Trophoblast cell (in vitro differentiated cells and primary cell): ENCODE data around the gene SERPINE3.

Source experiments
- DNase-seq, 2 donors: peaks; one replicate each; pipeline ENCODE4 v3.0.0-alpha.2; 2016
- H2AFZ ChIP-seq: 2 replicates; pipeline ENCODE4 v1.6.1; 2013; ENCODE audit warnings: low read length, moderate library complexity, mild to moderate bottlenecking; ENCODE audit not compliant: insufficient read depth, poor library complexity
- H2AK5ac ChIP-seq: 2 replicates; pipeline ENCODE4 v1.6.1; 2013; ENCODE audit warnings: mild to moderate bottlenecking, low read length
- H2BK120ac ChIP-seq: 2 replicates; pipeline ENCODE4 v1.6.1; 2013; ENCODE audit warnings: low read length, mild to moderate bottlenecking, moderate library complexity; ENCODE audit not compliant: insufficient read depth, poor library complexity
- H2BK12ac ChIP-seq: 2 replicates; pipeline ENCODE4 v1.6.1; 2013; ENCODE audit warnings: mild to moderate bottlenecking, low read length, moderate library complexity
- H2BK5ac ChIP-seq: 2 replicates; pipeline ENCODE4 v1.6.1; 2013; ENCODE audit warnings: low read length, low read depth, moderate library complexity, mild to moderate bottlenecking; ENCODE audit not compliant: poor library complexity
- H3K14ac ChIP-seq: 2 replicates; pipeline ENCODE4 v1.6.1; 2013; ENCODE audit warnings: mild to moderate bottlenecking, low read length
- H3K18ac ChIP-seq: 2 replicates; pipeline ENCODE4 v1.6.1; 2013; ENCODE audit warnings: mild to moderate bottlenecking, low read length
- H3K23ac ChIP-seq: 2 replicates; pipeline ENCODE4 v1.6.1; 2013; ENCODE audit warnings: low read length
- H3K27ac ChIP-seq: 2 replicates; pipeline ENCODE4 v1.5.1; 2013; ENCODE audit warnings: low read depth, mild to moderate bottlenecking, inconsistent platforms, low read length, moderate library complexity
- H3K27me3 ChIP-seq: 2 replicates; pipeline ENCODE4 v1.6.1; 2013; ENCODE audit warnings: inconsistent platforms, mild to moderate bottlenecking, low read length, moderate library complexity; ENCODE audit not compliant: insufficient read depth
- H3K36me3 ChIP-seq, 2 experiments: 1 replicate in 1 of 2; 2 replicates in 1 of 2; pipeline ENCODE4 v1.6.1; 2013; ENCODE audit warnings: low read length in 2 of 2, mild to moderate bottlenecking in 2 of 2, moderate library complexity in 1 of 2; ENCODE audit not compliant: insufficient read depth in 2 of 2, control insufficient read depth in 1 of 2
- H3K4ac ChIP-seq: 2 replicates; pipeline ENCODE4 v1.6.1; 2013; ENCODE audit warnings: low read depth, mild to moderate bottlenecking, low read length, moderate library complexity
- H3K4me1 ChIP-seq, 2 experiments: 1 replicate in 1 of 2; 2 replicates in 1 of 2; pipeline ENCODE4 v1.6.1; 2013; ENCODE audit warnings: low read length in 2 of 2, mild to moderate bottlenecking in 2 of 2, moderate library complexity in 1 of 2; ENCODE audit not compliant: insufficient read depth in 2 of 2, control insufficient read depth in 1 of 2
- H3K4me2 ChIP-seq: 2 replicates; pipeline ENCODE4 v1.6.1; 2013; ENCODE audit warnings: inconsistent platforms, mild to moderate bottlenecking, low read length, moderate library complexity
- H3K4me3 ChIP-seq: 2 replicates; pipeline ENCODE4 v1.5.1; 2013; ENCODE audit warnings: mild to moderate bottlenecking, low read depth, low read length, inconsistent platforms
- H3K79me1 ChIP-seq: one replicate; pipeline ENCODE4 v1.6.1; 2013; ENCODE audit warnings: low read length
- H3K79me2 ChIP-seq: 2 replicates; pipeline ENCODE4 v1.6.1; 2013; ENCODE audit warnings: low read length, mild to moderate bottlenecking; ENCODE audit not compliant: control insufficient read depth, insufficient read depth, poor library complexity
- H3K9ac ChIP-seq: 2 replicates; pipeline ENCODE4 v1.6.1; 2013; ENCODE audit warnings: mild to moderate bottlenecking, low read length
- H3K9me3 ChIP-seq: 2 replicates; pipeline ENCODE4 v1.6.1; 2013; ENCODE audit warnings: low read depth, mild to moderate bottlenecking, control low read depth, inconsistent platforms, low read length; ENCODE audit not compliant: insufficient read depth
- H4K12ac ChIP-seq: 2 replicates; pipeline ENCODE4 v1.6.1; 2013; ENCODE audit warnings: low read depth, mild to moderate bottlenecking, low read length, moderate library complexity
- H4K8ac ChIP-seq: 2 replicates; pipeline ENCODE4 v1.6.1; 2013; ENCODE audit warnings: low read depth, mild to moderate bottlenecking, low read length, moderate library complexity
- H4K91ac ChIP-seq: one replicate; pipeline ENCODE4 v1.6.1; 2013; ENCODE audit warnings: low read depth, mild to moderate bottlenecking, low read length, moderate library complexity
- whole genome bisulfite sequencing: extraction: QIAGEN DNeasy Blood & Tissue Kit; methylation state at CpG from one replicate; pipeline ENCODE4 v1.1.7; 2013; ENCODE audit warnings: missing lambda C conversion rate; ENCODE audit not compliant: insufficient read length, insufficient coverage; ENCODE audit errors: extremely low coverage; 5-methylcytosine and 5-hydroxymethylcytosine counted together

The SERPINE3 gene

GRCh38 chr13:51326777-51327176, 12.7 kb upstream of the SERPINE3 start:
- no CpG with 5 or more reads among the region's 2 CpGs for WGBS
- Histone ChIP-seq H3K23ac (no peak overlapping the region), H3K4me1 (no peaks in the 10 kb centered on the region), H2AFZ (no peak overlapping the region), H3K27ac (no peak overlapping the region), H4K91ac (no peak overlapping the region), H3K79me2 (no peaks in the 10 kb centered on the region), H4K12ac (no peak overlapping the region), H3K4me2 (no peak overlapping the region), H3K4ac (no peak overlapping the region), H3K9me3 (no peaks in the 10 kb centered on the region), H2BK5ac (no peak overlapping the region), H3K18ac (no peak overlapping the region), H2BK12ac (no peak overlapping the region), H3K14ac (no peak overlapping the region), H3K4me3 (no peak overlapping the region), H4K8ac (no peak overlapping the region), H3K9ac (no peak overlapping the region), H3K36me3 (no peaks in the 10 kb centered on the region), H2BK120ac (no peak overlapping the region), H3K27me3 (no peaks in the 10 kb centered on the region), H3K79me1 (no peaks in the 10 kb centered on the region), H2AK5ac (no peak overlapping the region)
- DNase-seq = peak in 1 of 2 donors; percentile 31

GRCh38 chr13:51327961-51328360, 11.5 kb upstream of the SERPINE3 start:
- Histone ChIP-seq H3K36me3 (no peaks in the 10 kb centered on the region), H2BK5ac (no peak overlapping the region), H2BK120ac (no peak overlapping the region), H4K8ac (no peak overlapping the region), H4K91ac (no peak overlapping the region), H3K27ac (no peak overlapping the region), H3K18ac (no peak overlapping the region), H2BK12ac (no peak overlapping the region), H3K4ac (no peak overlapping the region), H3K79me1 (no peaks in the 10 kb centered on the region), H3K9ac (no peak overlapping the region), H4K12ac (no peak overlapping the region), H3K4me2 (no peak overlapping the region), H2AFZ (no peak overlapping the region), H3K4me1 (no peaks in the 10 kb centered on the region), H3K14ac (no peak overlapping the region), H3K23ac (no peak overlapping the region), H3K27me3 (no peaks in the 10 kb centered on the region), H2AK5ac (no peak overlapping the region), H3K9me3 (no peaks in the 10 kb centered on the region), H3K4me3 (no peak overlapping the region), H3K79me2 (no peaks in the 10 kb centered on the region)
- DNase-seq = no peak
- no CpG with 5 or more reads among the region's 2 CpGs for WGBS

- H3K23ac ChIP-seq = no peak overlapping the region
- no peak overlapping the region for H3K9ac ChIP-seq
- no peak overlapping the region for H2AK5ac ChIP-seq
- WGBS = no CpG with 5 or more reads among the region's 6 CpGs
- H3K18ac ChIP-seq = no peak overlapping the region
- no peak overlapping the region for H3K4me3 ChIP-seq
- H3K79me2 ChIP-seq = no peaks in the 10 kb centered on the region
- no peak overlapping the region for H2AFZ ChIP-seq
- no peaks in the 10 kb centered on the region for H3K79me1 ChIP-seq
- H3K9me3 ChIP-seq = no peaks in the 10 kb centered on the region
- H4K8ac ChIP-seq = no peak overlapping the region
- DNase-seq = no peak
- no peak overlapping the region for H3K4ac ChIP-seq
- H4K91ac ChIP-seq = no peak overlapping the region
- no peaks in the 10 kb centered on the region for H3K27me3 ChIP-seq
- H2BK12ac ChIP-seq = no peak overlapping the region
- H3K4me2 ChIP-seq = no peak overlapping the region
- no peak overlapping the region for H2BK5ac ChIP-seq
- no peak overlapping the region for H3K27ac ChIP-seq
- H3K4me1 ChIP-seq = no peaks in the 10 kb centered on the region
- H2BK120ac ChIP-seq = no peak overlapping the region
- H3K36me3 ChIP-seq = no peaks in the 10 kb centered on the region
- H3K14ac ChIP-seq = no peak overlapping the region
- no peak overlapping the region for H4K12ac ChIP-seq
These were observed 11.0 kb upstream of the SERPINE3 start for GRCh38 chr13:51328488-51328887.

- Histone ChIP-seq H4K12ac (no peak overlapping the region), H3K9ac (no peak overlapping the region), H3K9me3 (no peaks in the 10 kb centered on the region), H3K4me2 (no peak overlapping the region), H2BK120ac (no peak overlapping the region), H3K27me3 (no peaks in the 10 kb centered on the region), H3K79me2 (no peaks in the 10 kb centered on the region), H3K14ac (no peak overlapping the region), H3K36me3 (no peaks in the 10 kb centered on the region), H4K91ac (no peak overlapping the region), H3K27ac (no peak overlapping the region), H3K79me1 (no peaks in the 10 kb centered on the region), H3K4ac (no peak overlapping the region), H3K18ac (no peak overlapping the region), H2AFZ (no peak overlapping the region), H2BK12ac (no peak overlapping the region), H4K8ac (no peak overlapping the region), H3K4me1 (no peaks in the 10 kb centered on the region), H2AK5ac (no peak overlapping the region), H3K23ac (no peak overlapping the region), H3K4me3 (no peak overlapping the region), H2BK5ac (no peak overlapping the region)
- no CpG with 5 or more reads among the region's 3 CpGs for WGBS
- no peak for DNase-seq
These were observed 9.9 kb upstream of the SERPINE3 start for GRCh38 chr13:51329606-51330005.
